Tibial nerve (tissue), 4 donors: ENCODE data around the gene SMIM29. TPM values are rescaled to one million over a fixed set of nuclear protein-coding genes. Genes with fewer than 3 reads are reported as not detected.

Source experiments
- DNase-seq, 2 donors: peaks; one replicate each; pipeline ENCODE4 v3.0.0-alpha.2; 2019; ENCODE audit warnings: low spot score in 2 of 2
- H3K27ac ChIP-seq, 4 donors: fragments of 200-600 bp; sonication (generic) in 3 of 4; one replicate each; pipeline ENCODE4 v1.5.1; 2017 to 2019; ENCODE audit warnings: mild to moderate bottlenecking in 1 of 4
- H3K27me3 ChIP-seq, 2 donors: fragments of 200-600 bp; sonication (generic) in 1 of 2; one replicate each; pipeline versions ENCODE4 v1.5.1 to v1.6.0; 2017 to 2019
- H3K36me3 ChIP-seq, 3 donors: fragments of 200-600 bp; sonication (generic); one replicate each; pipeline ENCODE4 v1.5.1; 2018 to 2019
- H3K4me1 ChIP-seq, 4 donors: fragments of 200-600 bp; sonication (generic) in 3 of 4; one replicate each; pipeline ENCODE4 v1.5.1; 2017 to 2019
- H3K4me3 ChIP-seq, 4 donors: fragments of 200-600 bp; sonication (generic) in 3 of 4; one replicate each; pipeline ENCODE4 v1.5.1; 2017 to 2019; ENCODE audit warnings: mild to moderate bottlenecking in 1 of 4, moderate library complexity in 1 of 4
- H3K9me3 ChIP-seq, 4 donors: fragments of 200-600 bp; sonication (generic) in 3 of 4; one replicate each; pipeline ENCODE4 v1.5.1; 2017 to 2019
- EP300 ChIP-seq, 2 donors: sonication (generic); formaldehyde crosslinking; IDR thresholded peaks; one replicate each; pipeline ENCODE4 v1.6.1; 2017; ENCODE audit warnings: antibody characterized with exemption in 2 of 2, mild to moderate bottlenecking in 1 of 2
- POLR2A ChIP-seq, 2 donors: fragments of 450-650 bp; IDR thresholded peaks; one replicate each; pipeline ENCODE4 v1.6.1; 2017; ENCODE audit warnings: antibody characterized with exemption in 2 of 2, mild to moderate bottlenecking in 2 of 2, moderate library complexity in 2 of 2
- WGBS, 2 donors: methylation state at CpG; one replicate each; pipeline ENCODE4 v1.1.5; 2018; 5-methylcytosine and 5-hydroxymethylcytosine counted together
- total RNA-seq, 4 donors: library from RNA; depleted of rRNA; stranded (reverse); fragments of >200 nt; gene quantifications; one replicate each; pipeline ENCODE4 v1.1.0, GENCODE V29; 2016
- TF ChIP-seq, protein P1 (sequence below), 5 experiments: fragments of 200-600 bp in 3 of 5; fragments of 450-650 bp in 2 of 5; sonication (generic) in 3 of 5; IDR thresholded peaks; one replicate each; pipeline ENCODE4 v1.5.1; 2016 to 2019; ENCODE audit warnings: antibody characterized with exemption in 5 of 5, mild to moderate bottlenecking in 3 of 5, moderate library complexity in 2 of 5

SMIM29 gene
- total RNA-seq, 4 donors from 2014 or later, result 36.3 to 51.9 (median 42.9) TPM

DNA sequence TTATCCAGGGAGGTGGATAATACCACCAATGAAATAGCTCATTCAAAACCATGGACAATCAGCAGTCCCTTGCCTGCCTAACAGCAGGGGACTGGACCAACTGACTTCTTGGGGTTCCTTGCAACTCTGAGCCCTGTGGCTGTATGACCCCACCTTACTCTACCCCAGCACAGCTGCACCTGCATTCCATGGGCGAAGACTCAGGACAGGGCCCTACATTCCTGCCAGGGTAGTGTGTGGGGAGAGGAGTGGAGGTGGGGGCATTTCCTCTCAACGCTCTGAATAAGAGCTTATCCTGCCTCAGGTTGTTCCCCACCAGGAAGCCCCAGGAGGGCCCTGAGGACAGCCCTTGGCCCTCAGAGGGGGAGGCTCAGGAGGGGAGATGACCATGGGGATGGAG lies 42.9 kb downstream of the SMIM29 start:
- Histone ChIP-seq H3K9me3 (no peaks in the 10 kb centered on the region), H3K4me3 (no peak overlapping the region), H3K27ac (no peak overlapping the region), H3K4me1 (no peaks in the 10 kb centered on the region), H3K36me3 (no peaks in the 10 kb centered on the region), H3K27me3 (no peaks in the 10 kb centered on the region)
- no peak for DNase-seq
- TF ChIP-seq, protein P1, sequence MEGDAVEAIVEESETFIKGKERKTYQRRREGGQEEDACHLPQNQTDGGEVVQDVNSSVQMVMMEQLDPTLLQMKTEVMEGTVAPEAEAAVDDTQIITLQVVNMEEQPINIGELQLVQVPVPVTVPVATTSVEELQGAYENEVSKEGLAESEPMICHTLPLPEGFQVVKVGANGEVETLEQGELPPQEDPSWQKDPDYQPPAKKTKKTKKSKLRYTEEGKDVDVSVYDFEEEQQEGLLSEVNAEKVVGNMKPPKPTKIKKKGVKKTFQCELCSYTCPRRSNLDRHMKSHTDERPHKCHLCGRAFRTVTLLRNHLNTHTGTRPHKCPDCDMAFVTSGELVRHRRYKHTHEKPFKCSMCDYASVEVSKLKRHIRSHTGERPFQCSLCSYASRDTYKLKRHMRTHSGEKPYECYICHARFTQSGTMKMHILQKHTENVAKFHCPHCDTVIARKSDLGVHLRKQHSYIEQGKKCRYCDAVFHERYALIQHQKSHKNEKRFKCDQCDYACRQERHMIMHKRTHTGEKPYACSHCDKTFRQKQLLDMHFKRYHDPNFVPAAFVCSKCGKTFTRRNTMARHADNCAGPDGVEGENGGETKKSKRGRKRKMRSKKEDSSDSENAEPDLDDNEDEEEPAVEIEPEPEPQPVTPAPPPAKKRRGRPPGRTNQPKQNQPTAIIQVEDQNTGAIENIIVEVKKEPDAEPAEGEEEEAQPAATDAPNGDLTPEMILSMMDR (IDR thresholded peaks at IDR 0.05), result no peak
- no peak for TF ChIP-seq EP300 (IDR thresholded peaks at IDR 0.05)
- no peak for TF ChIP-seq POLR2A (IDR thresholded peaks at IDR 0.05)
- 71 to 81% methylated on average over 2 of the region's 2 CpGs for WGBS, 2 donors

DNA sequence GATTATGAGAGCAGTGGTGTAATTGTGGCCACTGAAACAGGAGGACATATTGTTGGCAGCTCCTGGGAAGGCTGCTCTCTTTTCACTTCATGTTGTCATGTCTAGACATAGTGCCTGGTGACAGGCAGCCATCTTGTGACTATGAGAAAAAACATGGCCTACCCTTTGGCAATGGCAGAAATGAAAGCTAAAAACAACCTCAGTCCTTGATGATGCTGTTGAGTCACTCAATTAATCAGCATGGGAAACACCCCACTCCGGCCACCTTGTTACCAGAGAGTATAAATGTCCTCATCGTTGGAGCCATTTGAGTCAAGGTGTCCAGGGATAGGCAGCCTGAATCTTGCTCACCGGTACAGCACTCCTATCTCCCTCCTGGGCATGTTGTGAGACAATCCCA lies 43.3 kb downstream of the SMIM29 start:
- Histone ChIP-seq H3K27ac (no peak overlapping the region), H3K27me3 (no peaks in the 10 kb centered on the region), H3K4me1 (no peaks in the 10 kb centered on the region), H3K4me3 (no peak overlapping the region), H3K9me3 (no peaks in the 10 kb centered on the region), H3K36me3 (no peaks in the 10 kb centered on the region)
- TF ChIP-seq EP300 (IDR thresholded peaks at IDR 0.05), result no peak
- TF ChIP-seq POLR2A (IDR thresholded peaks at IDR 0.05), result no peak
- TF ChIP-seq, protein P1 (IDR thresholded peaks at IDR 0.05), result no peak
- no peak for DNase-seq
- WGBS, 2 donors, result 90 to 100% methylated on average over 3 of the region's 3 CpGs

DNA sequence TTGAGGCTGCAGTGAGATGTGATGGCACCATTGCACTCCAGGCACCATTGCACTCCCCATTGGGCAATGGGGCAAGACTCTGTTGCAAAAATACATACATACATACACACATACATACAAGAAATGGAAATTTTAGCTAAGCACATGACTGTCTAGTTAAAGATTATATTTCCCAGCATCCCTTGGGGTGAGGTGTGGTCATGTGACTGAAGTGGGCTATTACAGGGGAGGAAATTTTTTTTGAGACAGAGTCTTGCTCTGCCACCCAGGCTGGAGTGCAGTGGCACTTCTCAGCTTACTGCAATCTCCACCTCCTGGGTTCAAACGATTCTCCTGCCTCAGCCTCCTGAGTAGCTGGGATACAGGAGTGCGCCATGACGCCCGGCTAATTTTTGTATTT lies 44.1 kb downstream of the SMIM29 start:
- no peak for DNase-seq
- Histone ChIP-seq H3K27me3 (no peaks in the 10 kb centered on the region), H3K27ac (no peak overlapping the region), H3K4me1 (no peaks in the 10 kb centered on the region), H3K9me3 (no peaks in the 10 kb centered on the region), H3K4me3 (no peak overlapping the region), H3K36me3 (no peaks in the 10 kb centered on the region)
- TF ChIP-seq POLR2A (IDR thresholded peaks at IDR 0.05) (no peak), EP300 (IDR thresholded peaks at IDR 0.05) (no peak)
- TF ChIP-seq, protein P1 (IDR thresholded peaks at IDR 0.05), result no peak
- WGBS, 2 donors, result 90 to 97% methylated on average over 4 of the region's 4 CpGs

DNA sequence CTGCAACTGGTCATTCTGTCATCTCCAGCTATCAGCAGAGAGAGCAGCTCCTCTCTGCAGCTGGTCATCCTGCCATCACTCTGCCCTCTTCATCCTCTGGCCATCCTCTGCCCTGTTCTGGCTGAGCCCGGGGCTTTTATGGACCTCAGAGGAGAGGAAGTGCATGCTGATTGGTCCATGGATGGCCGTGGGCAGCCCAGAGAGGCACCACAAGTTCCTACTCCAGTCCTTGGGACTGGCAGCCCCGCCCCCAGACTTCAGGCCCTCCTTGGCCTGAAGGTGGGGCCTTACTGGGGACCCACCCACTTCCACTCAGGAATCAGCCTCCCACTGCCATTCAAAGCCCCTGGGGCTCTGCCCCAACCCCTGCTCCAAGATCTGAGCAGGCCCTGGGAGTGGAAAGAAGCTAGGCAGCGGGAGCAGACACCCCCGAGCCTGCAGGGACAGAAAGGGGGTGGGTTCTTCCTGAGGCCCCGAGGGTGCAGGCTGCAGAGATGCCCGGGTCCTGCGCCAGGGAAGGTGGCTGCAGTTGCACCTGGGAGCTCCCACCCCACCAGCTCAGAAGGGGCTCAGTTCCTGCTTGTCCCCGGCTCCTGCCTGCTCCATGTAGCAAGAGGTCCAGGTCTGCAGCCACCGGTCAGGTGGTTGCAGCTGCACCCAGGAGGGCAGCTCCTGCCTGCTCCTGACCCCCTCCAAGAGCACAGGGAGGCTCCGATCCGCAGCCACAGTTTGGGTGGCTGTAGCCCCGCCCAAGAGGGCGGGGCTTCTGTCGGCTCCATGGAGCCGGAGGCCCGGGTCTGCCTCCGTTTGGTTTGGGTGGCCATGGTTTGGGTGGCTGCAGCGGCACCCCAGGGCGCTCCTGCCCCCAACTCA lies 46.2 kb downstream of the SMIM29 start:
- no peaks in the 10 kb centered on the region for H3K27me3 ChIP-seq
- no peak for TF ChIP-seq EP300 (IDR thresholded peaks at IDR 0.05)
- TF ChIP-seq POLR2A (IDR thresholded peaks at IDR 0.05), result no peak
- TF ChIP-seq, protein P1 (IDR thresholded peaks at IDR 0.05), result no peak
- DNase-seq, result no peak
- H3K9me3 ChIP-seq, result no peaks in the 10 kb centered on the region
- no peaks in the 10 kb centered on the region for H3K36me3 ChIP-seq
- H3K4me3 ChIP-seq, result no peak overlapping the region
- no peaks in the 10 kb centered on the region for H3K4me1 ChIP-seq
- 80 to 91% methylated on average over 11 to 15 of the region's 20 CpGs for WGBS, 2 donors
- H3K27ac ChIP-seq, result no peak overlapping the region

- WGBS, 2 donors, result 83 to 86% methylated on average over 4 of the region's 4 CpGs
- TF ChIP-seq POLR2A (IDR thresholded peaks at IDR 0.05) (no peak), EP300 (IDR thresholded peaks at IDR 0.05) (no peak)
- TF ChIP-seq, protein P1 (IDR thresholded peaks at IDR 0.05), result no peak
- no peak overlapping the region for H3K4me3 ChIP-seq
Measured at GRCh38 chr6:34201455-34202107, 47.2 kb downstream of the SMIM29 start.

More at GRCh38 chr6:34201455-34202107, 47.2 kb downstream of the SMIM29 start:
- no peak for DNase-seq
- Histone ChIP-seq H3K4me1 (peaks cover 0 to 3% (median 1%) of the 10 kb centered on the region in 4 donors), H3K27me3 (no peaks in the 10 kb centered on the region), H3K36me3 (no peaks in the 10 kb centered on the region), H3K27ac (no peak overlapping the region), H3K9me3 (no peaks in the 10 kb centered on the region)
